Tibial nerve (tissue), 4 donors: Measurements from ENCODE around the gene ARID4B. TPM values are rescaled to one million over a fixed set of nuclear protein-coding genes. Genes with fewer than 3 reads are reported as not detected.

ENCODE experiments used
- DNase-seq, 2 donors: peaks; one replicate each; pipeline ENCODE4 v3.0.0-alpha.2; 2019; ENCODE audit warnings: low spot score in 2 of 2
- H3K27ac ChIP-seq, 4 donors: fragments of 200-600 bp; sonication (generic) in 3 of 4; one replicate each; pipeline ENCODE4 v1.5.1; 2017 to 2019; ENCODE audit warnings: mild to moderate bottlenecking in 1 of 4
- H3K27me3 ChIP-seq, 2 donors: fragments of 200-600 bp; sonication (generic) in 1 of 2; one replicate each; pipeline versions ENCODE4 v1.5.1 to v1.6.0; 2017 to 2019
- H3K36me3 ChIP-seq, 3 donors: fragments of 200-600 bp; sonication (generic); one replicate each; pipeline ENCODE4 v1.5.1; 2018 to 2019
- H3K4me1 ChIP-seq, 4 donors: fragments of 200-600 bp; sonication (generic) in 3 of 4; one replicate each; pipeline ENCODE4 v1.5.1; 2017 to 2019
- H3K4me3 ChIP-seq, 4 donors: fragments of 200-600 bp; sonication (generic) in 3 of 4; one replicate each; pipeline ENCODE4 v1.5.1; 2017 to 2019; ENCODE audit warnings: mild to moderate bottlenecking in 1 of 4, moderate library complexity in 1 of 4
- H3K9me3 ChIP-seq, 4 donors: fragments of 200-600 bp; sonication (generic) in 3 of 4; one replicate each; pipeline ENCODE4 v1.5.1; 2017 to 2019
- CTCF ChIP-seq, 5 experiments: fragments of 200-600 bp in 3 of 5; fragments of 450-650 bp in 2 of 5; sonication (generic) in 3 of 5; IDR thresholded peaks; one replicate each; pipeline ENCODE4 v1.5.1; 2016 to 2019; ENCODE audit warnings: antibody characterized with exemption in 5 of 5, mild to moderate bottlenecking in 3 of 5, moderate library complexity in 2 of 5
- EP300 ChIP-seq, 2 donors: sonication (generic); formaldehyde crosslinking; IDR thresholded peaks; one replicate each; pipeline ENCODE4 v1.6.1; 2017; ENCODE audit warnings: antibody characterized with exemption in 2 of 2, mild to moderate bottlenecking in 1 of 2
- POLR2A ChIP-seq, 2 donors: fragments of 450-650 bp; IDR thresholded peaks; one replicate each; pipeline ENCODE4 v1.6.1; 2017; ENCODE audit warnings: antibody characterized with exemption in 2 of 2, mild to moderate bottlenecking in 2 of 2, moderate library complexity in 2 of 2
- WGBS, 2 donors: methylation state at CpG; one replicate each; pipeline ENCODE4 v1.1.5; 2018; 5-methylcytosine and 5-hydroxymethylcytosine counted together
- total RNA-seq, 4 donors: library from RNA; depleted of rRNA; stranded (reverse); fragments of >200 nt; gene quantifications; one replicate each; pipeline ENCODE4 v1.1.0, GENCODE V29; 2016

The ARID4B gene
- total RNA-seq, 4 donors from 2014 or later = 41.6 to 58.8 (median 46.8) TPM

GRCh38 chr1:235278233-235278914, 49.6 kb downstream of the ARID4B start:
- Histone ChIP-seq H3K4me3 (no peak overlapping the region), H3K9me3 (no peaks in the 10 kb centered on the region), H3K27me3 (no peaks in the 10 kb centered on the region), H3K4me1 (peaks cover 0 to 39% (median 4%) of the 10 kb centered on the region in 4 donors), H3K27ac (no peak overlapping the region), H3K36me3 (no peaks in the 10 kb centered on the region)
- 85 to 88% methylated on average over 1 of the region's 1 CpG for WGBS, 2 donors
- TF ChIP-seq POLR2A (IDR thresholded peaks at IDR 0.05) (no peak), CTCF (IDR thresholded peaks at IDR 0.05) (no peak), EP300 (IDR thresholded peaks at IDR 0.05) (no peak)
- no peak for DNase-seq

DNA sequence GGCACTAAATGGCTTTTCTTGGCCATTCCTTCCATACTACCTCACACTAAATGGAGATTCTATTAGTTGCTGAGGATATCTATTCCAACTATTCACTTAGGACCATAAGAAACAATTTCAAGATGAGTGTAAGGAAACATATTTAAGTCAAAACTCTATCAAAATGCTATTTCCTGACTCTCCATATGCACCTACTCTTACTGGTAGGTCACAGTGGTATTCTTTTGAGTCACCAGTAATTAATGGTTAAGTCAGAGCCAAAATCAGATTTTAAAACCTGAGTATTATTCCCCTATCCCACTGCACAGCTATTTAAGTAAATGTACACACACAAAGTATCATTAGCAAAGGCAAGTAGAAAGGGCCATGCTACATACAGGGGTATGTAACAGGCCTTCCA, 50.3 kb downstream of the ARID4B start:
- TF ChIP-seq POLR2A (IDR thresholded peaks at IDR 0.05) = no peak
- H3K4me1 ChIP-seq = peaks cover 0 to 45% (median 4%) of the 10 kb centered on the region in 4 donors

GRCh38 chr1:235275836-235276235, 52.1 kb downstream of the ARID4B start:
- Histone ChIP-seq H3K4me1 (peaks cover 0 to 58% (median 8%) of the 10 kb centered on the region in 4 donors), H3K27ac (no peak overlapping the region), H3K27me3 (no peaks in the 10 kb centered on the region), H3K4me3 (no peak overlapping the region), H3K36me3 (no peaks in the 10 kb centered on the region), H3K9me3 (no peaks in the 10 kb centered on the region)
- 95% methylated on average over 6 of the region's 6 CpGs for WGBS, 2 donors
- no peak for DNase-seq
- TF ChIP-seq EP300 (IDR thresholded peaks at IDR 0.05) (no peak), POLR2A (IDR thresholded peaks at IDR 0.05) (no peak), CTCF (IDR thresholded peaks at IDR 0.05) (no peak)

More for the DNA sequence above, 50.3 kb downstream of the ARID4B start:
- Histone ChIP-seq H3K27ac (no peak overlapping the region), H3K9me3 (no peaks in the 10 kb centered on the region), H3K4me3 (no peak overlapping the region), H3K36me3 (no peaks in the 10 kb centered on the region), H3K27me3 (no peaks in the 10 kb centered on the region)
- DNase-seq = no peak

- TF ChIP-seq CTCF (IDR thresholded peaks at IDR 0.05) (no peak), POLR2A (IDR thresholded peaks at IDR 0.05) (no peak), EP300 (IDR thresholded peaks at IDR 0.05) (no peak)
- peaks cover 0 to 63% (median 8%) of the 10 kb centered on the region in 4 donors for H3K4me1 ChIP-seq
- DNase-seq = no peak
- H3K4me3 ChIP-seq = no peak overlapping the region
- H3K9me3 ChIP-seq = no peaks in the 10 kb centered on the region
- H3K27me3 ChIP-seq = no peaks in the 10 kb centered on the region
- 65 to 67% methylated on average over 3 of the region's 3 CpGs for WGBS, 2 donors
- H3K36me3 ChIP-seq = no peaks in the 10 kb centered on the region
- H3K27ac ChIP-seq = peak overlapping the region in 1 of 4 donors; percentile 41
These were observed 52.8 kb downstream of the ARID4B start for GRCh38 chr1:235275223-235275622.

- Histone ChIP-seq H3K9me3 (no peaks in the 10 kb centered on the region), H3K4me3 (no peak overlapping the region), H3K4me1 (peaks cover 0 to 59% (median 5%) of the 10 kb centered on the region in 4 donors), H3K27ac (no peak overlapping the region), H3K36me3 (no peaks in the 10 kb centered on the region), H3K27me3 (no peaks in the 10 kb centered on the region)
- no peak for DNase-seq
- TF ChIP-seq CTCF (IDR thresholded peaks at IDR 0.05) (no peak), EP300 (IDR thresholded peaks at IDR 0.05) (no peak), POLR2A (IDR thresholded peaks at IDR 0.05) (no peak)
- 77 to 81% methylated on average over 4 of the region's 4 CpGs for WGBS, 2 donors
These were observed 55.1 kb downstream of the ARID4B start for GRCh38 chr1:235272851-235273250.
